GM18907 (cell line): ENCODE measurements around the gene UPK3BL2.
A peak's percentile ranks its signal among the peaks of the same experiment; 100 is the strongest.
"Not testable (repeated sequence)": the region's sequence is repeated elsewhere in the genome, so short reads cannot be mapped to it uniquely, and the experiment has no call there.

Experiments
- ATAC-seq: cut with Tn5 transposase; IDR thresholded peaks from one replicate; pipeline ENCODE4 v1.9.1; 2021; ENCODE audit warnings: mild to moderate bottlenecking, moderate library complexity; ENCODE audit not compliant: unreplicated experiment

UPK3BL2 gene

DNA sequence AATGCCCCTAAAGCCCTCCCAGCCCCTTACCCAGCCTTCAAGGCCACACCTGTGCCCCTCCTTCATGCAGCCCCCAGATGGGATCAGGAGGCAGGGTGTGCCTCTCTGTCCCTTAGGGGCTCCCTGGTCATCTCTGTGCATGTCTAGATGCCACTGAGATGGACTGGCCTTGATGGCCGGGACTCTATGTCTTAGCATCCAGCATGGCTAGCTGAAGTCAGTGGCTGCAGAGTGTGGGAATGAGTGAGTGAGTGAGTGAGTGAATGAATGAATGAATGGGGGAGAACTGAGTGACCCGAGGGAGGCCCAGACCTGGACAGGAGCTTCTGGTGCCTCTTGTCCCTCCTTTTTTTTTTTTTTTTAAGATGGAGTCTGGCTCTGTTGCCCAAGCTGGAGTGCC, 11.4 kb downstream of the UPK3BL2 start:
- not testable (repeated sequence) for ATAC-seq

DNA sequence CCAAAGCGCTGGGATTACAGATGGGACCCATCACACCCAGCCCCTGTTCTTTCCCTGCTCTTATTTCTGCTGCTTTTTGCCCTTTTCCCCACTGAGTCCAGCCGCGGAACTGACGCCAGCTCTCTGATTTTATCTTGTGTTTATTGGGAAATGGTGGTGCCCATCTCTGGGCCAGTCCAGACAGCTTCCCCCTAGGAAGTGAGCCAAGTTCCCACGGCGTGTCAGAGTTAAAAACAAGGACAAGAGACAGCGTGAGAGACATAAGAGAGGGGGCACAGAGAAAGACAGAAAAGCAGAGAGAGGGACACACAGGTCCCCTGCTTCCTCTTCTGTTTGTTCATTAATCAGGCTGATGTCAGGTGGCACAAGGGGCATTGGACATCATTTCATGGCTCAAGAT, 11.9 kb downstream of the UPK3BL2 start:
- not testable (repeated sequence) for ATAC-seq

- not testable (repeated sequence) for ATAC-seq
Measured at GRCh38 chr7:102527822-102528793, 15.4 kb downstream of the UPK3BL2 start.

DNA sequence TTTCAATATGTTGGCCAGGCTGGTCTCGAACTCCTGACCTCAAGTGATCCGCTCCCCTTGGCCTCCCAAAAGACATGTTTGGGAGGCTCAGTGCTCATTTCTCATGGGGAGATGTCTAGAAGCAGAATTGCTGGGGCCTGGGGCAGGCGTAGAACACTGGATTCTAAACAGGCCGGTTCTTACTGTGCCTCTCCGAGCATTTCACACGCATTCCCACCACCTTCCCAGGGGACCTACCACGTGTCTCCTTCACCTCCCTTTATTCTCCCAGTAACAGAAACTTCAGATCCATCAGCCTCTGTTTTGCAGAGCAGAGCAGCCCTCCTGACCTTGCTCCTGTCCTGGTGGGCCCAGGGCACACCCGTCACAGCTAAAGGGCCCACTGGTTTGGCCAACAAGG, 16.3 kb downstream of the UPK3BL2 start:
- ATAC-seq = not testable (repeated sequence)

- ATAC-seq = not testable (repeated sequence)
Measured at GRCh38 chr7:102524803-102525202, 18.7 kb downstream of the UPK3BL2 start.

- ATAC-seq = not testable (repeated sequence)
Measured at GRCh38 chr7:102520797-102521196, 22.7 kb downstream of the UPK3BL2 start.

DNA sequence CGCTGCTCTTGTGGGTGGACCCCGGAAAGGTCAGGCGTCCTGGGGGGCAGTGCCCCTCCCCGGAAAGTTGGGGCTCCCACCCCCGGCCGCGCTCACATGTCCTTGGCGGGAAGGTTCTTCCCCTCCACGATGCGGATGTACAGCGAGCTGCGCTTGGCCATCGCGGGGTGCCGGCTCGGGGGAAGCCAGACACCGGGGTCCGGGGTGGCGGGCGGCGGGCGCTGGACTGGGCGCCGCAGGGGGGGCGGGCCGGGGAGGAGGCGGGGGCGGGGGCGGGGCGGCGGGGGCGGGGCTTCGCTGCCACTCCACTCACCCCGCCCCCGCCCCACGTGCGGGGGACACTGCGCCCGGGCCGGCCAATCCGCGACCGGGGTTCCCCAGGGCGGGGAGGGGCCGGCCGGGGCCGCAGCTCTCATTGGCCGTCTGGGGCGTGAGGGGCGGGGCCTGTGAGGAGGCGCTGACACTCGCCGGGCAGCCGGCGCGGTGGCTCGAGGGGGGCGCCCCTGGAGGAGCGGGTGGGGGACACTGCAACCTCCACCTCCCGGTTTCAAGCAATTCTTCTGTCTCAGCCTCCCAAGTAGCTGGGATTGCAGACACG, 25.8 kb downstream of the UPK3BL2 start, which contains the start of gene RASA4B:
RASA4B (minus strand) TSS at position 228 of the 598 bp plus-strand sequence; CDS start at position 161, 67 bp downstream.
- ATAC-seq = peak; percentile 57

GRCh38 chr7:102516951-102517350, 26.5 kb downstream of the UPK3BL2 start:
- not testable (repeated sequence) for ATAC-seq

DNA sequence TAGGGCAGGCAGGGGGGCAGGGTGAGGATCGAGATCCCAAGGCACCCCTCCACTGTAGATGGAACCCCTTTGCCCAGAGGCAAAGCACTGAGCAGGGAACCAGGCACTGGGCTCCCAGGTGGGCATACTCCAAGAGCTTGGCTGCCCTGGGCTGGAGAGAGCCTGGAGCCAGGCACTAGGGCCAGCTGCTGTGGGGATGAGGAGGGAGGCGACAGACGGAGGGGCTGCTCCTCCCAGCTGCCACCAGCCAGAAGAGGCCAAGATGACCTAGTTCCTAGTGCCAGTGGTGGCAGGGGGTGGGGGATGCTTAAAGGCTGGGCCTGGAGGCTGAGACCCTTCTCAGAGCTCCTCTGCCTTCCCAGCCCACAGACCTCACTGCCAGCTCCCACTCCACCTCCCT, 27.6 kb downstream of the UPK3BL2 start:
- ATAC-seq = peak; percentile 2

- peak; percentile 72 for ATAC-seq
Measured at GRCh38 chr7:102514881-102515721, 28.4 kb downstream of the UPK3BL2 start.

GRCh38 chr7:102512642-102513221, 30.8 kb downstream of the UPK3BL2 start:
- not testable (repeated sequence) for ATAC-seq

- ATAC-seq = peak; percentile 34
Measured at GRCh38 chr7:102511860-102512522, 31.5 kb downstream of the UPK3BL2 start.

DNA sequence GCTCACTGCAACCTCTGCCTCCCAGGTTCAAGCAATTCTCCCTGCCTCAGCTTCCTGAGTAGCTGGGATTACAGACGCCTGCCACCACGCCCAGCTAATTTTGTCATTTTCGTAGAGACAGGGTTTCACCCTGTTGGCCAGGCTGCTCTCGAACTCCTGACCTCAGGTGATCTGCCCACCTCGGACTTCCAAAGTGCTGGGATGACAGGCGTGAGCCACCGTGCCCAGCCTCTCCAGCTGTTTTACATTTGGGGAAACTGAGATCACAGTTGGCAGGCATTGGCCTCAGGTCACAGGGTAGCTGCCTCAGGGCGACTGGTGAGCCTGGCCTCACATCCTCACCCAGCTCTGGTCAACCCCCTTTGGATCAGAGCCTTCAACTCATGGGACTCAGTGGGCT, 32.9 kb downstream of the UPK3BL2 start:
- ATAC-seq = not testable (repeated sequence)

DNA sequence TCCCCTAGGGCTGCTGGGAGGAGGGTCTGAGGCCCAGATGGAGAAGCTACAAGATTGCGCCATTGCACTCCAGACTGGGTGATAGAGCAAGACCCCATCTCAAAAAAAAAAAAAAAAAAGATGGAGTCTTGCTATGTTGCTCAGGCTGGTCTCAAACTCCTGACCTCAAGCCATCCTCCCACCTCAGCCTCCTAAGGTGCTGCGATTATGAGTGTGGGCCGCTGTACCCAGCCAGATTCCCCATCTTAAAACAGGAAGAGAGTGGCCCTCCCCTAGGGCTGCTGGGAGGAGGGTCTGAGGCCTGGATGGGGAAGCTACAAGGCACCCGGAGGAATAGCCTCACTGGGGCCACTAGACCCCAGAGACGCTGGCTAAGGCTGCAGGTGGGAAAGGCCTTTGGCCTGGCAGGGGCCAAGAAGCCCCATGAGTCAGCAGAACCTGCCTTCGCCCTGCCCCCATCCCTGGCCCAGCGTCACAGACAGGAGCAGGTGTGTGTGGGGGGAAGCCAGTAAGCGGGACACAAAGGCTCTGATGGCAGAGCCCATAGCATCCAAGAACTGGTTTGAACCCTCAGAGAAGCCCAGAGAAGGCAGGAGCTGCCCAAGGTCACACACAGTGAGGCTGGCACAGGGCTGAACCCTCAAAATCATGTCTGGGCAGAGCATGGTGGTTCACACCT, 35.9 kb downstream of the UPK3BL2 start:
- ATAC-seq = not testable (repeated sequence)

DNA sequence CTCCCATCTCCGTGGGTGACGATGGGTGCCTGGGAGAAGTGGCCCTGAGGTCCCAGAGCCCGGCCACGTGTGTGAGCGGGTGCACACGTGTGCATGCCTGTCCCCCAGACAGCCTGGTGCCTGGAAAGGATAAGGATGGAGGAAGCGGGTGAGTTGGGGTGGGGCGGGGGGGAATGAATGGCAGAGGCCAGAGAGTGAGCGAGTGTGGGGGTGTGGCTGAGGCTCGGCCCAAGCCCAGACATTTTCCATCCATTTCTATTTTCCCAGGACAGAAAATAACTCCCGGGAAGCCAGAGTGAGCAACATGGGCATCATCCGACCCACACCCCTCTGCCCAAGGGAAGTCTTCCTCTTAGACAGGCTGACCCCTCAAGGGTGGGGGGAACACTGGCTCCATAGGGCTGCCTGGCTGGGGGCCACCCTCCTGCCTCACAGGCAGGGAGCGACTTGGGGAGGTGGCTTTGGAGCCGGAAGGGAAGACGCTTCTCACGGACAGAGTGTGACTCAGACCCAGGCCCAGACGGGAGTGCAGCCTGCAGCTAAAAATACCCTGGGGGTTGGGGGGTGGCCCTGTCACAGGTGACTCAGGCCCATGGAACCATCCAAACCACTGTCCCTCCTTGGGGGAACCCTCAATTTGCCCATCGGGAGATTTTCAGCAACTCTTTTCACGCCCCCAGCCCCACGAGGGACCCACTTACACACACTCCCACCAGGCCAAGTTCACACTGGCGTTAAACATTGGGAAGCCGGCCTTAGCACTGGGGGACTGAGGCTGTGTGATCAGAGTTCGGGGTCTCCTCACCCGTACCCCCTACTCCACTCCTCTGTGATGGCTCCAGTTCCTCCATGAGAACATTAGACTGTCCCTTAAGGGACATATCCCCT, 38.0 kb downstream of the UPK3BL2 start:
- not testable (repeated sequence) for ATAC-seq

- not testable (repeated sequence) for ATAC-seq
Measured at GRCh38 chr7:102503141-102503540, 40.4 kb downstream of the UPK3BL2 start.

DNA sequence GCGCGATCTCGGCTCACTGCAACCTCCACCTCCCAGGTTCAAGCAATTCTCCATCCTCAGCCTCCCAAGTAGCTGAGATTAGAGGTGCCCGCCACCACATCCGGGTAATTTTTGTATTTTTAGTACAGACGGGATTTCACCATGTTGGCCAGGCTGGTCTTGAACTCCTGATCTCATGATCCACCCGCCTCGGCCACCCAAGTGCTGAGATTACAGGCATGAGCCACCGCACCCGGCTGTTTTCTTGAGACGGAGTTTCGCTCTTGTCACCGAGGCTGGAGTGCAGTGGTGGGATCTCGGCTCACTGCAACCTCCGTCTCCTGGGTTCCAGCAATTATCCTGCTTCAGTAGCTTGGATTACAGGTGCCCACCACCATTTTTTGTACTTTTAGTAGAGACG, 45.2 kb downstream of the UPK3BL2 start:
- ATAC-seq = not testable (repeated sequence)

- ATAC-seq = not testable (repeated sequence)
Measured at GRCh38 chr7:102497308-102497707, 46.2 kb downstream of the UPK3BL2 start.
